CD4-positive, alpha-beta T cell treated with Interleukin-6 at 100 ng/mL for 8 hours (primary cell): ENCODE measurements around the gene VANGL2.
A peak's percentile ranks its signal among the peaks of the same experiment; 100 is the strongest.

ENCODE experiments used
- DNase-seq: peaks from one replicate; pipeline ENCODE4 v3.0.0-alpha.2; 2020; ENCODE audit warnings: mixed read lengths, low spot score

VANGL2 gene

GRCh38 chr1:160460683-160461287 lies 60.4 kb downstream of the VANGL2 start:
- no peak for DNase-seq

- DNase-seq: no peak
These were observed 64.8 kb downstream of the VANGL2 start for GRCh38 chr1:160465123-160465522.

GRCh38 chr1:160466961-160467360 lies 66.6 kb downstream of the VANGL2 start:
- DNase-seq: no peak

GRCh38 chr1:160467576-160467975 lies 67.2 kb downstream of the VANGL2 start:
- no peak for DNase-seq

- DNase-seq: peak; percentile 10
These were observed 70.9 kb downstream of the VANGL2 start for GRCh38 chr1:160471253-160471652.

GRCh38 chr1:160472112-160472511 lies 71.7 kb downstream of the VANGL2 start:
- DNase-seq: no peak

- no peak for DNase-seq
These were observed 74.3 kb downstream of the VANGL2 start for GRCh38 chr1:160474392-160475242.
